Measurements from ENCODE around the gene KDM4B.

DNA sequence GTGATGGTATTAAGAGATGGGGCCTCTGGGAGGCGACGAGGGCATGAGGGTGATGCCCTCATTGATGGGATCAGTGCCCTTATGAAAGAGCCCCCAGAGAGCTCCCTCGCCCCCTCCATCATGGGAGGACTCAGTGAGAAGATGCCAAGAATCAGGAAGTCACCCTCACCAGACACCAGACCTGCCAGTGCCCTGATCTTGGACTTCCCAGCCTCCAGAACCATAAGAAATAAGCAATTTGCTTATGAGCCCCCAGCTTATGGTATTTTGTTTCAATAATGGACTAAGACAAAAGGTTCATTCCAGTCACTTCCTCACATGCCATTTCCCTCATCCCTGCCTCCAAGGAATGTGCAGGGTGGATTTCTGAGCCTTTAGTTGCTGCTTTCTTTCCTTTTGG, 129.7 kb downstream of the KDM4B start:
- no peak for TF ChIP-seq FOXM1 (IDR thresholded peaks at IDR 0.05; ENCODE audit: borderline replicate concordance)
- TF ChIP-seq BHLHE40 (IDR thresholded peaks at IDR 0.05; ENCODE audit: borderline replicate concordance), result no peak
- no peak for TF ChIP-seq SP1 (IDR thresholded peaks at IDR 0.05)
- no peak for TF ChIP-seq ELF4 (IDR thresholded peaks at IDR 0.05)
- TF ChIP-seq, protein P1, sequence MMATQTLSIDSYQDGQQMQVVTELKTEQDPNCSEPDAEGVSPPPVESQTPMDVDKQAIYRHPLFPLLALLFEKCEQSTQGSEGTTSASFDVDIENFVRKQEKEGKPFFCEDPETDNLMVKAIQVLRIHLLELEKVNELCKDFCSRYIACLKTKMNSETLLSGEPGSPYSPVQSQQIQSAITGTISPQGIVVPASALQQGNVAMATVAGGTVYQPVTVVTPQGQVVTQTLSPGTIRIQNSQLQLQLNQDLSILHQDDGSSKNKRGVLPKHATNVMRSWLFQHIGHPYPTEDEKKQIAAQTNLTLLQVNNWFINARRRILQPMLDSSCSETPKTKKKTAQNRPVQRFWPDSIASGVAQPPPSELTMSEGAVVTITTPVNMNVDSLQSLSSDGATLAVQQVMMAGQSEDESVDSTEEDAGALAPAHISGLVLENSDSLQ (IDR thresholded peaks at IDR 0.05), result no peak
- no peak for TF ChIP-seq NFRKB (IDR thresholded peaks at IDR 0.05)
